Stimulated activated naive CD8-positive, alpha-beta T cell treated with anti-CD3 and anti-CD28 coated beads, Interleukin-15, Interleukin-2, amounts not matched to agents 100 U/mL and 50 U/mL, for 24 hours (primary cell): ENCODE results near the gene HBE1.
A peak's percentile ranks its signal among the peaks of the same experiment; 100 is the strongest.
"Not testable (repeated sequence)": the region's sequence is repeated elsewhere in the genome, so short reads cannot be mapped to it uniquely, and the experiment has no call there.

Source experiments
- ATAC-seq: fragments of 150-1000 bp; cut with Tn5 transposase; one replicate; pipeline ENCODE4 v1.10.0; 2021
- DNase-seq: peaks from one replicate; pipeline ENCODE4 v3.0.0; 2021

Gene HBE1

GRCh38 chr11:5285703-5286340 lies 16.1 kb upstream of the HBE1 start:
- no peak for ATAC-seq
- no peak for DNase-seq

- DNase-seq, result no peak
- no peak for ATAC-seq
Observed at GRCh38 chr11:5284637-5285036, 14.9 kb upstream of the HBE1 start.

GRCh38 chr11:5283882-5284281 lies 14.1 kb upstream of the HBE1 start:
- no peak for DNase-seq
- ATAC-seq, result no peak

- DNase-seq (no peak), ATAC-seq (no peak)
Observed at GRCh38 chr11:5283086-5283485, 13.3 kb upstream of the HBE1 start.

- ATAC-seq, result no peak
- no peak for DNase-seq
Observed at GRCh38 chr11:5282628-5283027, 12.9 kb upstream of the HBE1 start.

GRCh38 chr11:5281596-5281995 lies 11.9 kb upstream of the HBE1 start:
- ATAC-seq (no peak), DNase-seq (no peak)

GRCh38 chr11:5280582-5281102 lies 10.9 kb upstream of the HBE1 start:
- DNase-seq (peak; percentile 8), ATAC-seq (peak; percentile 43)

- ATAC-seq, result no peak
- no peak for DNase-seq
Observed at GRCh38 chr11:5279471-5280090, 9.8 kb upstream of the HBE1 start.

GRCh38 chr11:5277807-5278382 lies 8.2 kb upstream of the HBE1 start:
- DNase-seq (no peak), ATAC-seq (no peak)

GRCh38 chr11:5276697-5277096 lies 7.0 kb upstream of the HBE1 start:
- ATAC-seq, result no peak

GRCh38 chr11:5275369-5276110 lies 5.8 kb upstream of the HBE1 start:
- DNase-seq, result no peak

More at GRCh38 chr11:5276697-5277096, 7.0 kb upstream of the HBE1 start:
- DNase-seq, result no peak

GRCh38 chr11:5274395-5274794 lies 4.7 kb upstream of the HBE1 start:
- no peak for ATAC-seq
- no peak for DNase-seq

More at GRCh38 chr11:5275369-5276110, 5.8 kb upstream of the HBE1 start:
- ATAC-seq, result no peak

- DNase-seq (no peak), ATAC-seq (no peak)
Observed at GRCh38 chr11:5272395-5273017, 2.8 kb upstream of the HBE1 start.

- no peak for DNase-seq
- no peak for ATAC-seq
Observed at GRCh38 chr11:5267033-5267563, 2.6 kb downstream of the HBE1 start.

- DNase-seq, result no peak
- ATAC-seq, result no peak
Observed at GRCh38 chr11:5266609-5267008, 3.1 kb downstream of the HBE1 start.

GRCh38 chr11:5265832-5266231 lies 3.9 kb downstream of the HBE1 start:
- DNase-seq, result no peak

GRCh38 chr11:5258543-5259262 lies 11.0 kb downstream of the HBE1 start:
- no peak for ATAC-seq
- DNase-seq, result no peak

More at GRCh38 chr11:5265832-5266231, 3.9 kb downstream of the HBE1 start:
- no peak for ATAC-seq

GRCh38 chr11:5257296-5257695 lies 12.4 kb downstream of the HBE1 start:
- no peak for ATAC-seq
- no peak for DNase-seq

- not testable (repeated sequence) for DNase-seq, ATAC-seq
Observed at GRCh38 chr11:5254646-5255413, 14.9 kb downstream of the HBE1 start, which contains the start of gene HBG2. Gene HBG2 (minus strand): TSS chr11:5254781. CDS start chr11:5254728, 53 bp downstream.

GRCh38 chr11:5254023-5254422 lies 15.7 kb downstream of the HBE1 start:
- ATAC-seq, DNase-seq: not testable (repeated sequence)
